Stimulated activated naive CD8-positive, alpha-beta T cell treated with anti-CD3 and anti-CD28 coated beads, Interleukin-15, amount 100 ng/mL, for 72 hours (primary cell): ENCODE results near the gene ZFR2.

Experiments
- ATAC-seq: fragments of 150-1000 bp; cut with Tn5 transposase; 2 replicates; pipeline ENCODE4 v1.10.0; 2021; ENCODE audit warnings: mild to moderate bottlenecking, moderate library complexity
- DNase-seq, 2 donors: peaks; one replicate each; pipeline ENCODE4 v3.0.0; 2021 to 2022
- H3K27ac Mint-ChIP-seq, 2 donors: one replicate each; pipeline ENCODE4 v1.8.0; 2022; ENCODE audit warnings: mild to moderate bottlenecking in 2 of 2, mixed read lengths in 2 of 2, moderate library complexity in 2 of 2
- H3K27me3 Mint-ChIP-seq: one replicate; pipeline ENCODE4 v1.8.0; 2022; ENCODE audit warnings: mixed read lengths
- H3K4me1 Mint-ChIP-seq: one replicate; pipeline ENCODE4 v1.8.0; 2022; ENCODE audit warnings: mild to moderate bottlenecking, mixed read lengths
- H3K4me3 Mint-ChIP-seq, 2 donors: one replicate each; pipeline ENCODE4 v1.8.0; 2022; ENCODE audit warnings: mild to moderate bottlenecking in 2 of 2, mixed read lengths in 2 of 2, moderate library complexity in 1 of 2
- H3K9me3 Mint-ChIP-seq, 2 donors: one replicate each; pipeline ENCODE4 v1.8.0; 2022; ENCODE audit warnings: mixed read lengths in 2 of 2

ZFR2 gene

DNA sequence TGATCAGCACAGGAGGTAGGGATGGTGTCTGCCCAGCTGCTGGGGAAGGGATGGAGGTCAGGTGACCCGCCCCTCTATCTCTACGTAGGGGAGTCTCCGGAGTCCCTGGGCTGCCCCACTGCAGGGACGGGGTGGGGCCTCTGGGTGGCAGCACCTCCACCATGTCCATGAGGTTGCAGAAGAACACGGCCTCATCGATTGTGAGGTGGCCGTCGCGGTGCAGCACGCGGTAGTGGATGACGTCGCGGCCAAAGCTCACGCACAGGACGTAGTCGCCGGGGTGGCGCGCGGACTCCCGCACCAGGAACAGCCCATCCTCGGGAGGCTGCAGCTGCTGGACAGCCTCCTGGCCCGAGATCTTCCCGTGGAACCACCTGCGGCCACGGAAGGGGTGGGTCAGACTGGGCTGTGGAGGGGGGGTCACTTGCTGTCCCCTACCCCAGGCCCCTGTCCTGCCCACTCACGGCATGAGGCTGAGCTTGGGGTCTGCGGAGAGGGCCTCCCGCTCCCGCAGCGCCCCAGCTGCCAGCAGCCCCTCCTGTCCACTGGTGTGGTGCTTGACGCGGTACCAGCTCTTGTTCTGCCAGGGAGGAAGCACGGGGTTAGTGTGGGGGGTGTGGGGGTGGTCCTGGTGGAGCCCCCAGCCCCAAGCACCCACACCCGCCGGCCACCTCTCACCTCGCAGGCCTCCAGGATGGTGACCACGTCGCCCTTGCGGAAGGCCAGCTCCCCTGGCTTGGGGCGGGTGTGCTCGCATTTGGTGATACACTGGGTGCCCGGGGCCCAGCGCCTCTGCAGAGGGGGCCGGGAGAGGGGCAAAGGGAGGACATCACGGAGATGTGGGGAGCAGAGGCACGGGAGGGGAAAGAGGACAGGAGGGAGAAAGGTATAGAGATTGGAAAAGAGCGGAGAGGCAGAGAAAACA lies 84.9 kb downstream of the ZFR2 start:
- Mint-ChIP-seq H3K9me3 (peaks cover 12 to 17% of the 10 kb centered on the region in 2 donors), H3K27ac (no peak overlapping the region), H3K4me1 (peaks cover 17% of the 10 kb centered on the region), H3K27me3 (no peaks in the 10 kb centered on the region), H3K4me3 (peak overlapping the region; percentile 72 to 85)
- peak; percentile 46 for ATAC-seq
- peak; percentile 54 to 58 for DNase-seq

DNA sequence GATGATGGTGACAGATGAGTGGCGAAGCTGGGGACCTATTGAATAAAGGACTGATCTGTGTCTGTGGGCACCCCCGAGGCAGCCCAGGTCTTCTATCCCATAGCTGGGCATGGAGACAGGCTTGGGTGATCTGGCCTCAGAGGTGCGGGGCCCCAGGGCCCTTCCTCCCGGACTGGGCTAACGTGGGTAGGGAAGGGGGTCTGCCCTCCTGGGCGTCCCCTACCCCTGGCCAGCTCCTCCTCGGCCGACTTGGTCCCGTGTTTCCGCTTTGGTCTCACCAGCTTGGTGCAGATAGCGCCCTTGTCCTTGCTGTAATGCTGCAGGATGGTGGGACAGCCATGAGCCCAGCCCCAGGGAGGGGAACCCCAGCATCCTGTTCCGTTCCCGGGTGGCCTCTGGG lies 85.9 kb downstream of the ZFR2 start:
- H3K9me3 Mint-ChIP-seq = peaks cover 12 to 17% of the 10 kb centered on the region in 2 donors
- no peak for DNase-seq
- H3K27me3 Mint-ChIP-seq = no peaks in the 10 kb centered on the region
- H3K4me1 Mint-ChIP-seq = peaks cover 14% of the 10 kb centered on the region
- H3K4me3 Mint-ChIP-seq = no peak overlapping the region
- no peak for ATAC-seq
- peak overlapping the region in 1 of 2 donors; percentile 63 for H3K27ac Mint-ChIP-seq

DNA sequence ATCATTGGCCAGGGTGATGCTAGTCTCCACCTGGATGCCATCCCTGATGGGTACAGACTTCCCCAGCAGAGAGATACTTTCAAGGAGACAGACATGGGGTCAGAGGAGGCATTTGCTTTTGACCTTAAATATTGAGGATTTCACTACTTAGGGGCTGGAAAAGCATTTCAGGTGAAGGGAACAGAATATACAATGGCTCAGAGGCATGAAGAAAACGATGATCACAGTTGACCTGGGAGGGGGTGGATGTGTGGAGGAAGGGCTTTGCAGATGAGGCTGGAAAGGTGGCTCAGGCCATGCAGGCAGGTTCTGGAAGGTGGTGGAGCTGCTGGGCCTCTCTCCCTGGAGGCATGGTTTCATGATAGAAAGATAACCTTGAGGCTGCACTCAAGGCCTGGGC lies 86.5 kb downstream of the ZFR2 start:
- H3K4me3 Mint-ChIP-seq = no peak overlapping the region

DNA sequence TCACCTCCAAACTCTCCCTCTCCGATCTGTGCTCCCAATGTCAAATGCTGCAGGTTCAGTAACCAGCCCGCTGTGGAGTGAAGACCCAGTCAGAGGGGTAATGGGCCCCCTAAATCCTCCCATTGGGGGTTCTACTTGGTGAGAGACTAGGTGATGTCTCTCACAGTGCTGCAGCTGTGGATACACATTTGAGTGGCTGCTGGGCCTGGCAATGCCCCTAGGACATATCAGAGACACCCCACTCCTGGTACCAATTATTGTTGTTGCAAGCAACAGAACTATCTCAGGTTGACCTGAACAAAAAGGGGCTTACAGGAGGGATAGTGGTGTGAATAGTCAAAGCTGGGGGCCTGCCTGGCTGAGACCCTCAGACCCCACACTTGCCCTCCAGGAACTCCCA lies 87.2 kb downstream of the ZFR2 start:
- Mint-ChIP-seq H3K9me3 (peaks cover 12 to 17% of the 10 kb centered on the region in 2 donors), H3K4me3 (no peak overlapping the region), H3K4me1 (peaks cover 14% of the 10 kb centered on the region), H3K27me3 (no peaks in the 10 kb centered on the region), H3K27ac (no peak overlapping the region)
- DNase-seq (no peak), ATAC-seq (no peak)

More for the DNA sequence above, 86.5 kb downstream of the ZFR2 start:
- no peak for DNase-seq
- H3K4me1 Mint-ChIP-seq = peaks cover 14% of the 10 kb centered on the region
- ATAC-seq = no peak
- H3K27me3 Mint-ChIP-seq = no peaks in the 10 kb centered on the region
- H3K27ac Mint-ChIP-seq = no peak overlapping the region
- peaks cover 12 to 17% of the 10 kb centered on the region in 2 donors for H3K9me3 Mint-ChIP-seq

DNA sequence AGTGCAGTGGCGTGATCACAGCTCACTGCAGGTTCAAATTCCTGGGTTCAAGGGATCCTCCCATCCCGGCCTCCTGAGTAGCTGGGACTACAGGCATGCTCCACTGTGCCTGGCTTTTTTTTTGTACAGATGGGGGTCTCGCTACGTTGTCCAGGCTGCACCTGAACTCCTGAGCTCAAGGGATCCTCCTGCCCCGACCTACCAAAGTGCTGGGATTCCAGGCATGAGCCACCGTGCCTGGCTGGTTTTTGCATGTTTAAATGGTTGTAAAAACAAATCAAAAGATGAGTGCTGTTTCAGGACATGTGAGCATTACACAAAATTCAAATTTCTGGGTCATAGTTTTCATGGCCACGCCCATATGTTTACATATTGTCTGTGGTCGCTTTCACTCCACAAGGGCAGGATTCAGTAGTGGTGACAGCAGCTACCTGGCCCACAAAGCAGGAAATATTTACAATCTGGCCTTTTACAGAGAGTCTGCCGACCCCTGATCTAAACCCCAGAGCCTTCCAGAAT lies 88.0 kb downstream of the ZFR2 start:
- no peak for DNase-seq
- no peak for ATAC-seq
- no peak overlapping the region for H3K4me3 Mint-ChIP-seq
- H3K27ac Mint-ChIP-seq = no peak overlapping the region
- no peaks in the 10 kb centered on the region for H3K27me3 Mint-ChIP-seq
- peaks cover 12 to 17% of the 10 kb centered on the region in 2 donors for H3K9me3 Mint-ChIP-seq
- H3K4me1 Mint-ChIP-seq = peaks cover 14% of the 10 kb centered on the region

DNA sequence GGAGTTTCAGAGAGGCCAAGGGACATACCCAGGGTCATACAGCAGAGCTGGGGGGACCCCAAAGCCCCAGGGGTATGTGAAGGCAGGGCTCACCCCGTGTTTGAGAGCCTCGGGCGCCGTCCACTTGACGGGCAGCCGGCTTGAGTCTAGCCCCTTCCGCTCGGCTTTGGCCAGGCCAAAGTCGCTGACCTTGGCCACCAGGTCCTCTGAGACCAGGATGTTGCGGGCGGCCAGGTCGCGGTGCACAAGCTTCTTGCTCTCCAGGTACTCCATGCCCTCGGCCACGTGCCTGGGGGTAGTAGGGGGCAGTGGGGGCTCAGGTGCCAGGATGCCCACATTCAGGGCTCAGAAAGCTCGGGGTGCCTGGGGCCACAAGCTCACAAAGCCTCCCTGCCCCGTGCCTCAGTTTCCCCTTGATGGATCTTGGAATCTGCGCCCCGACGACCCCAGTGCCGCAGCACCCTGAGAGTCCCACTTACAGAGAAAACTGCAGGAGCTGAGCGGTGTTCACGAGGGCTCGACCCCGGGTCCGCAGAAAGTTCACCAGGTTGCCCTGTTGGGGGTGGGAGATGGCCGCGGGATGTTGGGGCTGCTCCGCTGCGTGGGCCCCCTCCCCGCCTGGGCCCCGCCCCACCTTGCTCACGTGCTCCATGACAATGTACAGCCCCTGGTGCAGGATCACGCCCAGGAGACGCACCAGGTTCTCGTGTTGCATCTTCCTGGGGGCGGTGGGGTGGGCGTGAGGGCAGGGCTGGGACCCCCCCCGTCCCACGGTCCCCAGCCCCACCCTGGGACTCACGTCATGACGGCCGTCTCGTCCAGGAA lies 89.7 kb downstream of the ZFR2 start:
- H3K9me3 Mint-ChIP-seq = peaks cover 12 to 17% of the 10 kb centered on the region in 2 donors
- no peak for DNase-seq
- no peak overlapping the region for H3K27ac Mint-ChIP-seq
- ATAC-seq = no peak
- no peaks in the 10 kb centered on the region for H3K27me3 Mint-ChIP-seq
- no peak overlapping the region for H3K4me3 Mint-ChIP-seq
- peaks cover under 1% of the 10 kb centered on the region for H3K4me1 Mint-ChIP-seq

DNA sequence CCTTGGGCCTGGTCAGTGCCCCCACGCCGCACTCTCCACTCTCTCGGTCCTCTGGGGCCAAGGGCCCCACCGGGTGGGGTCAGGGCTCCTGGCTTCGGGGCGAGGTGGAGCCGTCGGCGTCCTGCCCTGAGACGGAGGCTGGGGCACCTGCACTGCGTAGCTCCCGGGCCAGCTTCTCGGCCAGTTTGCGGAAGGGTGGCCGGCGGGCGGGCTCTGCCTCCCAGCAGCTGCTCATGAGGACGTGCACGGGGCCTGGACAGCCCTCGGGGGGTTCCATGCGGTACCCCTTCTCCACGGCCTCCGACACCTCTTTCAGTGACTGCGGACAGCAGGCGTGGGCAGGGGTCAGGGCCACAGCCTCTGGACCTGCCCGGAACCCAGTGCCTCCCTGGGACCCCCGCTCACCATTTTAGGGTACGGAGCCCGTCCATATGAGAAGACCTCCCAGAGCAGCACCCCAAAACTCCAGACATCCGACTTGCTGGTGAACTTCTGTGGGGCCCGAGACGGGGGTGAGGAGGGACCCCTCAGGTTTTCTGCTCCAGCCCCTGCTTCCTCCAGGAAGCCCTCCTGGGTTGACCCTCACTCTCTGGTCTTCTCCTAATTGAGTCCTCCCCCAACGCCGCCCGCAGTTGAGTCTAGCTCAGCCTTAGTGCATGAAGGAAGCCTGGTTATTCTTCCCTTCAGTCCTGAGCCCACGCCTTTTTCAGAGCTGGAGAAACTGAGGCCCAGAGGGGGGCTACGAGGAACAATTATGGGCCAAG lies 90.6 kb downstream of the ZFR2 start:
- no peak overlapping the region for H3K4me3 Mint-ChIP-seq
- no peaks in the 10 kb centered on the region for H3K27me3 Mint-ChIP-seq
- DNase-seq (no peak), ATAC-seq (no peak)
- H3K27ac Mint-ChIP-seq = no peak overlapping the region
- H3K9me3 Mint-ChIP-seq = peaks cover 12 to 17% of the 10 kb centered on the region in 2 donors
- H3K4me1 Mint-ChIP-seq = no peaks in the 10 kb centered on the region

DNA sequence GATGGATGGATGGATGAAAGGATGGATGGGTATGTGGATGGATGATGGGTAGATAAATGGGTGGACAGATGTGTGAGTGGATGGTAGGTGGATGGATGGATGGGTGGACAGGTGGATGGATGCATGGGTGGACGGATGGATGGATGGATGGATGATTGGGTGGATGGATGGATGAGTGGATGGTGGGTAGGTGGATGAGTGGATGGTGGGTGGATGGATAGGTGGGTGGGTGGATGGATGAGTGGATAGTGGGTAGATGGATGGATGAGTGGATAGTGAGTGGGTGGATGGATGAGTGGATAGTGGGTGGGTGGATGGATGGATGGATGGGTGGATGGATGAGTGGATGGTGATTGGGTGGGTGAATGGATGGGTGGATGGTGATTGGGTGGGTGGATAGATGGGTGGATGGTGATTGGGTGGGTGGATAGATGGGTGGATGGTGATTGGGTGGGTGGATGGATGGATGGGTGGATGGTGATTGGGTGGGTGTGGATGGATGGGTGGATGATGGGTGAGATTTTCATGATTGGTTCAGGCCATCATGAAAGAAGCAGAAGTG lies 92.3 kb downstream of the ZFR2 start:
- DNase-seq = no peak
- ATAC-seq = no peak
- no peaks in the 10 kb centered on the region for H3K4me1 Mint-ChIP-seq
- H3K4me3 Mint-ChIP-seq = no peak overlapping the region
- H3K27ac Mint-ChIP-seq = no peak overlapping the region
- no peaks in the 10 kb centered on the region for H3K27me3 Mint-ChIP-seq
- peaks cover 3 to 5% of the 10 kb centered on the region in 2 donors for H3K9me3 Mint-ChIP-seq

DNA sequence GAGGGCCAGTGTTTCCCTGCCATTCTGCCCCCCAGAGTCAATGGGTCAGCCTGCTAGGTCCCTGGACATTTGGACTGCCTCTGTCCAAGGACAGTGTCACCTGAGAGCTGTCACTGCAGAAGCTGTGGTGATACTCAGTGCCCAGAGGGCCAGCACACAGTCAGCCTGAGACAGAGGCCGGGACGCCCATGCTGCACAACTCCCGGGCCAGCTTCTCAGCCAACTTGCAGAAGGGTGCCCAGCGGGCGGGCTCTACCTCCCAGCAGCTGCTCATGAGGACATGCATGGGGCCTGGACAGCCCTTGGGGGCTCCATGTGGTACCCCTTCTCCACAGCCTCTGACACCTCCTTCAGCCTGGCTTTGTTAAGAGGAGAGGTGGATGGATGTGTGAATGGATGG lies 93.0 kb downstream of the ZFR2 start:
- ATAC-seq (no peak), DNase-seq (no peak)
- H3K9me3 Mint-ChIP-seq = no peaks in the 10 kb centered on the region
- no peaks in the 10 kb centered on the region for H3K27me3 Mint-ChIP-seq
- no peak overlapping the region for H3K4me3 Mint-ChIP-seq
- no peak overlapping the region for H3K27ac Mint-ChIP-seq
- H3K4me1 Mint-ChIP-seq = no peaks in the 10 kb centered on the region

DNA sequence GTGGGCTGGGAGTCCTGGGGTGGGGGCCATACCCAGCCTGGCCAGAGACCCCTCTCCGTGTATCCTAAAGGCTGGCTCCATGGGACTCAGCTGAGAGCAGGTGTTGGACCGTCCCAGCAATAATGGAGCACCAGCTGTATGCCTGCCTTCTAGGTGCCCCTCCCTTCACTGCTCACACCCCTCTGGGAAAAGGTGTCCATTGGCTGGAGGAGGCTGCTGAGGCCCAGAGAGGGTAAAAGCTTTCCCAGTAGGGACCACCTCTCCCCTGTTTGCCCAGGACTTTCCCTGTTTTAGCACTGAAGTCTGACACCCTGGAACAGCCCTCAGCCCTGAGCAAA lies 93.5 kb downstream of the ZFR2 start:
- DNase-seq = no peak
- H3K4me1 Mint-ChIP-seq = no peaks in the 10 kb centered on the region
- no peaks in the 10 kb centered on the region for H3K9me3 Mint-ChIP-seq
- H3K27me3 Mint-ChIP-seq = no peaks in the 10 kb centered on the region
- no peak overlapping the region for H3K4me3 Mint-ChIP-seq
- ATAC-seq = no peak
- H3K27ac Mint-ChIP-seq = no peak overlapping the region

DNA sequence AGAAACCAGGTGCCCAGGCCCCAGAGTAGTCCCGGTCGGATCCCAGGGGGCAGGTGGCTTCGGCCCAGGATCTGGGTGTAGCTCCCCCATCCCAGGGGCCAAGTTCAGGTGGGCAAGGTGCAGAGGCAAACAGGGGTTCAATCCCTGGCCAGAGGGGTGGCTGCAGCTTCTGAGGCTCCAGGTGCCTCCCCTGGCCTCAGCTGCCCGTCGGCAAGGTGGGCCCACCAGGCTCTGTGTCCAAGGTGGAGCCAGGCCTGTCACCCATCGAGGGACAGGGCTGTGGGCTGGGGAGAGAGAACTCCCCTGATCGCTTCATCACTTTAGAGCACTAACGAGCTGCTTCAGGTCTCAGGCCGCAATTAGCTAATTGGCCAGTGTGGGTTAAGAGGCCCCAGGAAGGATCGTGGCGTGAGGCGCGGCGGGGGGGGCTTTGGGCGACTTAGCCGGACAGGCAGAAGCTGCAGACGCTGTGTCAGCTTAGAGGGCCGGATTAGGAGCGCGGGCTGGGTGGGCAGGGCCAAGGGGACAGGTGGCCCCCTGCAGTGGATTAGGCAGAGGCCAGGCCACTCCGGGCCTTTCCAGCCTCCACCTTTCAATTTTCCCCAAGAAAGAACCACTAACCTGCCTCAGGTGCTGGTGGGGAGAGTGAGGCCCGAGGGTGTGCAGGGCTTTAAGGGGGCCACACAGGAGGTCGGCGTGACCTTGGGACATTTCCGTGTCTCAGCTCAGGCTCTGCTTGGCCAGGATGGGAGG lies 94.0 kb downstream of the ZFR2 start:
- Mint-ChIP-seq H3K4me3 (no peak overlapping the region), H3K27me3 (no peaks in the 10 kb centered on the region), H3K4me1 (no peaks in the 10 kb centered on the region), H3K27ac (no peak overlapping the region), H3K9me3 (no peaks in the 10 kb centered on the region)
- DNase-seq = no peak
- no peak for ATAC-seq

DNA sequence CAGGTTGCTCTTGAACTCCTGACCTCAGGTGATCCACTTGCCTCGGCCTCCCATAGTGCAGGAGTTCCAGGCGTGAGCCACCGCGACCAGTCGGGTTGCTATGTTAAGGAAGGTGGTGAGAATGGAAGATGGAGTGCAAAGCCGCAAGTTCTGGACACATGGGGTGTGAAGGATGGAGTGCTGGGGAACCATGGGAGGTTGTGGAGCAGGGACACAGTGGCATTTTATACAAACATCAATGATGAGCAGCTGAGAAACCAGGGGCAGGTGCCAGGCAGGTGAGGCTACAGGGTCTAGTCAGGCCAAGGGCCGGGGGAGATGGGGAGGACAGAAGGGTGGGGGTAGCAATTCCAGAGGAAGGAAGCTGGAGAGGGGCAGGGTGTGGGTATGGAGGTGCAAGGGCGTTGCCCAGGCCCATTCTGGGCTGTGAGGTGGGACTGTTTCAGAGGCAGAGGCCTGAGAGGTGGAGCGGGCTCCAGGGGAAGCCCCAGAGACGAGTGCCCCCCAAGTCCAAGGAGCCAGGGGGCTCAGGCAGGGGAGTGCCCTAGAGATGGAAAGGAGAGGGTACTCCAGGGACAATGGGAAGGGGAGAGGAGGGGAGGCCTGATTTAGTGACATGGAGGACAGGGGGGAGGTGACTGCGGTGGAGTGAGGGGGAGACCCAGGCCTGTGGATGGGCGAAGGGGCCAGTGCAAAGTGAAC lies 94.9 kb downstream of the ZFR2 start:
- H3K27ac Mint-ChIP-seq = no peak overlapping the region
- DNase-seq (no peak), ATAC-seq (no peak)
- H3K4me1 Mint-ChIP-seq = no peaks in the 10 kb centered on the region
- H3K4me3 Mint-ChIP-seq = no peak overlapping the region
- no peaks in the 10 kb centered on the region for H3K27me3 Mint-ChIP-seq
- H3K9me3 Mint-ChIP-seq = no peaks in the 10 kb centered on the region

DNA sequence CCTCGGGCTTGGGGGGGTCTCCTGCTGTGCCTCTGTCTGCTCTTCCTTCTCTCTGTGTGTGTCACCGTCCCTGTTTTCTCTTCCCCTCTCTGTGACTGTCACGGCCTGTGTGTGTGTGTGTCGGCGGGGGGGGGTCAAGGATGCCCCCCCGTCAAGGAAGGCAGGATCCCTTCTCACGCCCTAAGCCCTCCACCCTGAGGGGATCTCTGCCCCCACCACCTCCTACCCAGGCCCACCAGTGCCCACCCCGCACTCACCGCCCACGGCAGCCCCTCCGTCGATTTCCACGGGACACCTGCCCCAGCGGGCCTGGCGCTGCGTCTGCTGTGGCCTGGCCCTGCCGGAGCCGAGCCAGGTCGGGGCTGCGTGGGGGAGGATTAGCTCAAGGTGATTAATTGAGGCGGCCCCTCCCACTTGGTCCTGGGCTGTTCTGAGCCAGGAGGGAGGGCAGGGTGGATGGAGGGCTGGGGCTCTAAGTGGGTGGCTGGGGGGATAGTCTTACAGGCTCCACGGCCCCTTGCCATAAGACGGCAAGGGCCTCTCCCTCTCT lies 96.9 kb downstream of the ZFR2 start, which contains the start of gene RAX2:
RAX2 (minus strand) TSS at position 323 of the 550 bp plus-strand sequence. CDS start 486 bp downstream, outside the sequence.
- no peak for DNase-seq
- no peak within 1 kb of the TSS for H3K4me3 Mint-ChIP-seq
- H3K4me1 Mint-ChIP-seq = peaks cover under 1% of the 10 kb centered on the region
- H3K27ac Mint-ChIP-seq = peak within 1 kb of the TSS; percentile 44 to 64
- H3K9me3 Mint-ChIP-seq = no peaks in the 10 kb centered on the region
- no peaks in the 10 kb centered on the region for H3K27me3 Mint-ChIP-seq
- no peak for ATAC-seq
